IMR-90 (cell line): ENCODE results near the gene HIPK1. TPM values are rescaled to one million over a fixed set of nuclear protein-coding genes. Genes with fewer than 3 reads are reported as not detected.

ENCODE experiments used
- ATAC-seq: fragments of 200-7000 bp; cut with Tn5 transposase; 2 replicates; pipeline ENCODE4 v1.9.1; 2020; ENCODE audit warnings: low read depth, mild to moderate bottlenecking, moderate library complexity
- BruUV-seq: library from RNA; stranded (reverse); fragments of 400-500 nt; replicated peaks from 2 replicates; lab custom pipeline; 2021; lab: Mats Ljungman, UMichigan
- CTCF ChIA-PET: fragments of 300-600 bp; formaldehyde crosslinking; extraction: SDS; loops from one replicate; lab custom pipeline; 2021; ENCODE audit warnings: antibody characterized with exemption; lab: Yijun Ruan, JAX
- POLR2A ChIA-PET: fragments of 300-600 bp; sonication (Branson Sonifier 250); formaldehyde crosslinking; loops from one replicate; lab custom pipeline; 2022; ENCODE audit warnings: antibody characterized with exemption; ENCODE audit not compliant: unreplicated experiment; lab: Charles Lee
- DNase-seq: peaks from one replicate; pipeline ENCODE4 v3.0.0; 2013
- H2AFZ ChIP-seq: replicated peaks from 2 replicates; pipeline ENCODE3; 2013; ENCODE audit warnings: low read length, mild to moderate bottlenecking; ENCODE audit not compliant: poor library complexity
- H2AK5ac ChIP-seq: 2 replicates; pipeline ENCODE4 v1.6.1; 2013; ENCODE audit warnings: low read depth, low read length, inconsistent platforms
- H2AK9ac ChIP-seq: replicated peaks from 2 replicates; pipeline ENCODE3; 2013; ENCODE audit warnings: mild to moderate bottlenecking, low read depth, low read length, moderate library complexity; ENCODE audit not compliant: poor library complexity
- H2BK120ac ChIP-seq: 2 replicates; pipeline ENCODE4 v1.6.1; 2013; ENCODE audit warnings: low read depth, low read length, inconsistent platforms
- H2BK15ac ChIP-seq: 3 replicates; pipeline ENCODE4 v1.6.1; 2013; ENCODE audit warnings: low read depth, low read length, inconsistent platforms
- H2BK20ac ChIP-seq: 2 replicates; pipeline ENCODE4 v1.6.1; 2013; ENCODE audit warnings: low read depth, mild to moderate bottlenecking, inconsistent platforms, low read length, moderate library complexity
- H2BK5ac ChIP-seq: 2 replicates; pipeline ENCODE4 v1.6.1; 2013; ENCODE audit warnings: mild to moderate bottlenecking, low read depth, low read length, inconsistent platforms; ENCODE audit not compliant: poor library complexity, severe bottlenecking
- H3K14ac ChIP-seq: replicated peaks from 2 replicates; pipeline ENCODE4 v1.6.1; 2013; ENCODE audit warnings: low read depth, low read length, inconsistent platforms
- H3K18ac ChIP-seq: 2 replicates; pipeline ENCODE4 v1.6.1; 2013; ENCODE audit warnings: low read depth, low read length, control low read depth
- H3K23ac ChIP-seq: 2 replicates; pipeline ENCODE4 v1.6.1; 2013; ENCODE audit warnings: low read depth, low read length, inconsistent platforms
- H3K27ac ChIP-seq: 2 replicates; pipeline ENCODE4 v1.5.1; 2013; ENCODE audit warnings: mild to moderate bottlenecking, control low read depth, low read length; ENCODE audit not compliant: insufficient read depth
- H3K27me3 ChIP-seq: 2 replicates; pipeline ENCODE4 v1.6.1; 2013; ENCODE audit warnings: low read length; ENCODE audit not compliant: control insufficient read depth, insufficient read depth
- H3K36me3 ChIP-seq: 2 replicates; pipeline ENCODE4 v1.6.1; 2013; ENCODE audit warnings: low read length, mixed read lengths; ENCODE audit not compliant: control insufficient read depth, insufficient read depth
- H3K4ac ChIP-seq: 2 replicates; pipeline ENCODE4 v1.6.1; 2013; ENCODE audit warnings: low read depth, low read length, inconsistent platforms
- H3K4me1 ChIP-seq: 2 replicates; pipeline ENCODE4 v1.6.1; 2013; ENCODE audit warnings: low read length, mixed read lengths; ENCODE audit not compliant: control insufficient read depth, insufficient read depth
- H3K4me2 ChIP-seq: 2 replicates; pipeline ENCODE4 v1.6.1; 2013; ENCODE audit warnings: low read depth, mild to moderate bottlenecking, control low read depth, low read length, moderate library complexity
- H3K4me3 ChIP-seq: 2 replicates; pipeline ENCODE4 v1.5.1; 2013; ENCODE audit warnings: low read depth, mild to moderate bottlenecking, control low read depth, low read length, moderate library complexity; ENCODE audit not compliant: insufficient read depth
- H3K56ac ChIP-seq: 2 replicates; pipeline ENCODE4 v1.6.1; 2013; ENCODE audit warnings: low read length, inconsistent platforms; ENCODE audit not compliant: insufficient read depth; ENCODE audit errors: extremely low read depth
- H3K79me1 ChIP-seq, 2 experiments: 2 replicates each; pipeline ENCODE4 v1.6.1; 2013; ENCODE audit warnings: low read length in 2 of 2, inconsistent platforms in 1 of 2, low read depth in 1 of 2
- H3K9ac ChIP-seq: 2 replicates; pipeline ENCODE4 v1.6.1; 2013; ENCODE audit warnings: low read depth, low read length, control low read depth
- H3K9me1 ChIP-seq: 2 replicates; pipeline ENCODE4 v1.6.1; 2013; ENCODE audit warnings: low read length, inconsistent platforms; ENCODE audit not compliant: insufficient read depth
- H3K9me3 ChIP-seq: 2 replicates; pipeline ENCODE4 v1.6.1; 2013; ENCODE audit warnings: low read length; ENCODE audit not compliant: control insufficient read depth, insufficient read depth
- H4K20me1 ChIP-seq: 2 replicates; pipeline ENCODE4 v1.6.1; 2013; ENCODE audit warnings: low read length, inconsistent platforms; ENCODE audit not compliant: insufficient read depth
- H4K5ac ChIP-seq: 2 replicates; pipeline ENCODE4 v1.6.1; 2013; ENCODE audit warnings: mild to moderate bottlenecking, low read depth, low read length, control low read depth
- H4K8ac ChIP-seq, 2 experiments: 2 replicates each; pipeline ENCODE4 v1.6.1; 2013; ENCODE audit warnings: low read depth in 2 of 2, low read length in 2 of 2, control low read depth in 1 of 2, inconsistent platforms in 1 of 2
- H4K91ac ChIP-seq: 2 replicates; pipeline ENCODE4 v1.6.1; 2013; ENCODE audit warnings: low read depth, low read length, inconsistent platforms; ENCODE audit not compliant: insufficient read depth
- BHLHE40 ChIP-seq: fragments of 150-350 bp; IDR thresholded peaks from 2 replicates; pipeline ENCODE4 v1.6.1; 2016; ENCODE audit warnings: mild to moderate bottlenecking, low read depth, low read length
- CEBPB ChIP-seq: IDR thresholded peaks from 2 replicates; pipeline ENCODE4 v1.6.1; 2012; ENCODE audit warnings: low read depth, low read length, improper control_type of control experiment
- CHD1 ChIP-seq: IDR thresholded peaks from 2 replicates; pipeline ENCODE4 v1.6.1; 2012; ENCODE audit warnings: low read depth, low read length, improper control_type of control experiment
- CTCF ChIP-seq: conservative IDR thresholded peaks from 2 replicates; pipeline ENCODE4 v1.5.1; 2012; ENCODE audit warnings: mild to moderate bottlenecking, low read depth, low read length, improper control_type of control experiment
- ELK1 ChIP-seq: fragments of 150-350 bp; IDR thresholded peaks from 2 replicates; pipeline ENCODE4 v1.6.1; 2016; ENCODE audit warnings: low read depth, mild to moderate bottlenecking, low read length, moderate library complexity, borderline replicate concordance
- MXI1 ChIP-seq: IDR thresholded peaks from 2 replicates; pipeline ENCODE4 v1.6.1; 2012; ENCODE audit warnings: low read depth, mild to moderate bottlenecking, low read length, moderate library complexity, borderline replicate concordance
- NFE2L2 ChIP-seq: fragments of 150-350 bp; IDR thresholded peaks from 2 replicates; pipeline ENCODE4 v1.6.1; 2016; ENCODE audit warnings: low read depth, mild to moderate bottlenecking, low read length
- SMC3 ChIP-seq: fragments of 150-350 bp; IDR thresholded peaks from 2 replicates; pipeline ENCODE4 v1.6.1; 2016; ENCODE audit warnings: low read depth, mild to moderate bottlenecking, antibody characterized with exemption, low read length, moderate library complexity
- USF2 ChIP-seq: fragments of 150-350 bp; IDR thresholded peaks from 2 replicates; pipeline ENCODE4 v1.6.1; 2017; ENCODE audit warnings: mild to moderate bottlenecking, antibody characterized with exemption, low read length, low read depth
- WGBS, 2 experiments: methylation state at CpG; one replicate each; pipeline versions ENCODE4 v1.1.5 to v1.1.7; 2013; ENCODE audit warnings: missing lambda C conversion rate in 2 of 2; ENCODE audit not compliant: insufficient read length in 1 of 2; ENCODE audit errors: extremely low coverage in 2 of 2; 5-methylcytosine and 5-hydroxymethylcytosine counted together
- dilution Hi-C: fragments of 300-500 bp; cut with HindIII; formaldehyde crosslinking; loops from one replicate; pipeline ENCODE4 v1.14.3; 2018; ENCODE audit warnings: low sequenced_read_pairs; ENCODE audit not compliant: unreplicated experiment
- in situ Hi-C: fragments of 300-500 bp; cut with MboI; formaldehyde crosslinking; loops from 3 replicates; pipeline ENCODE4 v1.14.3; 2019; ENCODE audit warnings: low sequenced_read_pairs, inconsistent platforms, mixed read lengths
- intact Hi-C: fragments of 100-400 bp; cut with micrococcal nuclease; formaldehyde crosslinking; loops from 2 replicates; pipeline ENCODE4 v1.10.0; 2022
- polyA plus RNA-seq, 3 experiments: library from polyadenylated mRNA; depleted of rRNA; stranded (reverse); fragments of >200 nt; gene quantifications; 2 replicates each; pipeline ENCODE4 v1.2.3, GENCODE V29; 2012; ENCODE audit warnings: low replicate concordance in 1 of 3
- total RNA-seq: library from RNA; depleted of rRNA; stranded (reverse); fragments of >200 nt; gene quantifications from 2 replicates; pipeline ENCODE4 v1.2.3, GENCODE V29; 2012

Gene HIPK1
- total and polyA plus RNA-seq, 2 of the 4 experiments (the other 2 are of a cell fraction): 15.3 to 33.9 TPM

GRCh38 chr1:113990961-113991360 lies 61.8 kb downstream of the HIPK1 start:
- H2BK5ac ChIP-seq: no peak overlapping the region
- no TSS peak for BruUV-seq
- POLR2A ChIA-PET: no interaction called here

More at GRCh38 chr1:113990961-113991360, 61.8 kb downstream of the HIPK1 start:
- no CpG with 5 or more reads among the region's 4 CpGs for WGBS, 2 experiments
- Histone ChIP-seq H4K8ac (no peak overlapping the region), H3K14ac (no peak overlapping the region), H2AK9ac (no peak overlapping the region), H4K20me1 (no peaks in the 10 kb centered on the region), H3K9me3 (peaks cover 10% of the 10 kb centered on the region), H2BK20ac (no peak overlapping the region), H3K18ac (no peak overlapping the region), H3K27me3 (peaks cover 2% of the 10 kb centered on the region), H3K9ac (no peak overlapping the region), H3K36me3 (no peaks in the 10 kb centered on the region), H3K23ac (no peak overlapping the region), H2BK120ac (no peak overlapping the region), H3K27ac (no peak overlapping the region), H2AK5ac (no peak overlapping the region), H3K4ac (no peak overlapping the region), H4K91ac (no peak overlapping the region), H3K4me3 (no peak overlapping the region), H3K4me2 (no peak overlapping the region), H2AFZ (no peak overlapping the region), H3K4me1 (no peaks in the 10 kb centered on the region), H3K56ac (no peak overlapping the region), H3K9me1 (no peaks in the 10 kb centered on the region; the same call in 1 of the 2 replicates), H3K79me1 (no peaks in the 10 kb centered on the region), H2BK15ac (no peak overlapping the region), H4K5ac (no peak overlapping the region)
- dilution Hi-C loops (no loop called here), intact Hi-C loops (no loop called here), in situ Hi-C loops (no loop called here)
- TF ChIP-seq NFE2L2 (no peak), BHLHE40 (no peak), CEBPB (no peak), MXI1 (no peak), USF2 (no peak), CHD1 (no peak), SMC3 (no peak), CTCF (no peak), ELK1 (no peak)
- DNase-seq: no peak
- CTCF ChIA-PET: interaction anchor here (1.2 kb wide), 1 partner anchor 12 kb away, joined by 4 read pairs; the partner anchor contains the start of gene OLFML3
- ATAC-seq: no peak
